Ramos (cell line): ENCODE data around the gene SH3BP5.

Experiments
- in situ Hi-C: fragments of 300-500 bp; cut with MboI; formaldehyde crosslinking; loops from one replicate; pipeline ENCODE4 v1.14.3; 2022; ENCODE audit warnings: low sequenced_read_pairs; ENCODE audit not compliant: unreplicated experiment

The SH3BP5 gene

GRCh38 chr3:15303216-15303615 lies 29.2 kb downstream of the SH3BP5 start:
- in situ Hi-C loops = no loop called here

- in situ Hi-C loops = no loop called here
These were observed 30.6 kb downstream of the SH3BP5 start for GRCh38 chr3:15301761-15302160.

GRCh38 chr3:15300323-15301078 lies 31.9 kb downstream of the SH3BP5 start:
- in situ Hi-C loops = no loop called here

GRCh38 chr3:15299036-15299435 lies 33.4 kb downstream of the SH3BP5 start:
- in situ Hi-C loops = no loop called here

- in situ Hi-C loops = no loop called here
These were observed 33.9 kb downstream of the SH3BP5 start for GRCh38 chr3:15298504-15298903.

- in situ Hi-C loops = no loop called here
These were observed 34.6 kb downstream of the SH3BP5 start for GRCh38 chr3:15297608-15298350.

GRCh38 chr3:15295506-15295905 lies 36.9 kb downstream of the SH3BP5 start:
- in situ Hi-C loops = no loop called here

GRCh38 chr3:15294929-15295328 lies 37.5 kb downstream of the SH3BP5 start:
- in situ Hi-C loops = no loop called here

- in situ Hi-C loops = no loop called here
These were observed 39.4 kb downstream of the SH3BP5 start for GRCh38 chr3:15292765-15293522.

- in situ Hi-C loops = no loop called here
These were observed 40.5 kb downstream of the SH3BP5 start for GRCh38 chr3:15291589-15292541.

GRCh38 chr3:15290736-15291135 lies 41.6 kb downstream of the SH3BP5 start:
- in situ Hi-C loops = no loop called here

GRCh38 chr3:15289661-15290060 lies 42.7 kb downstream of the SH3BP5 start:
- in situ Hi-C loops = no loop called here

- in situ Hi-C loops = no loop called here
These were observed 43.9 kb downstream of the SH3BP5 start for GRCh38 chr3:15288331-15289035.

GRCh38 chr3:15287565-15288330 lies 44.6 kb downstream of the SH3BP5 start:
- in situ Hi-C loops = no loop called here

- in situ Hi-C loops = no loop called here
These were observed 46.4 kb downstream of the SH3BP5 start for GRCh38 chr3:15286022-15286421.

- in situ Hi-C loops = no loop called here
These were observed 48.1 kb downstream of the SH3BP5 start for GRCh38 chr3:15284121-15284889.

- in situ Hi-C loops = no loop called here
These were observed 48.7 kb downstream of the SH3BP5 start for GRCh38 chr3:15283702-15284101.

GRCh38 chr3:15281817-15282216 lies 50.6 kb downstream of the SH3BP5 start:
- in situ Hi-C loops = no loop called here
